ENCODE data around the gene RELA. TPM values are rescaled to one million over a fixed set of nuclear protein-coding genes. Genes with fewer than 3 reads are reported as not detected.

RELA gene
- total RNA-seq, 1 donor, result 39.5 TPM

DNA sequence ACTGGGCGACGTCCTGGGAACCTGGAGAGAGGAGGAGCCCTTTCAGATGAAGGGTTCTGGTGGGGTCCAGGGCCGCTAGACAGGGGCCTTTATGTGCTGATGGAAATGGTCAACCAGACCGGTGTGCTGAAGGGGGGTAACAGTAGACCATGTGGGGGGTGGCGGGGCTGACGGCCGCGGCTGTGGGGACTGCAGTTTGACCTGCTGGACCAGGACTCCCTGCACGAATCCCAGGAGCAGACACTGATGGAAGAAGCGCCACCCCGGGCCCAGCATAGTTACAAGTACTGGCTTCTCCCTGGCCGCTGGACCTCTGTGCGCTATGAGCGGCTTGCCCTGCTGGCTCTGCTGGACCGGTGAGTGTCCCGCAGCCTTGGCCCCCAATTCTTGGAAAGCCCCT is 40.7 kb downstream of the RELA start:
- no peak for TF ChIP-seq CTCF (IDR thresholded peaks at IDR 0.05; ENCODE audit: insufficient read depth, low read length)
- H3K4me3 ChIP-seq (ENCODE audit: low read depth, low read length), result no peak overlapping the region
- DNase-seq (ENCODE audit: low read depth), result no peak

DNA sequence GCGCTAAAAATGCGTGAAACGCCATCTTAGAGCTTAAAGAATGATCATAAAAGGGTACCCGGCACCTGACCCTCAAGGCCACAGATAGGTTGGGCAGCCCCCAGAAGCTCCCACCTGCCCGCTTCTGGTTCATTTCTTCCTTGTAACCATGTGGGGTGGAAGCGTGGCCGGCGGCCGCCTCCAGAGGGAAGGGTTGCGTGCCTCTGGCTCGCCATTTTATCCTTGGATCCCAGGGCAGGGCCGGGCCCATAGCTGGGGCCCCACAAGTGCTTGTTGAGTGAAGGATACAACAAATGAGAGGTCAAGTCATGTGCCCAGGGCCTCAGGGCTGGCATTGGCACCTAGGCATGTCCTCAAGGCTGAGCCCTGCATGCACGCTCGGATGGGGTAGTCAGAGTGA is 41.3 kb downstream of the RELA start:
- H3K4me3 ChIP-seq (ENCODE audit: low read depth, low read length), result no peak overlapping the region
- no peak for DNase-seq (ENCODE audit: low read depth)
- no peak for TF ChIP-seq CTCF (IDR thresholded peaks at IDR 0.05; ENCODE audit: insufficient read depth, low read length)

GRCh38 chr11:65620666-65621065 is 42.0 kb downstream of the RELA start:
- no peak overlapping the region for H3K4me3 ChIP-seq (ENCODE audit: low read depth, low read length)
- TF ChIP-seq CTCF (IDR thresholded peaks at IDR 0.05; ENCODE audit: insufficient read depth, low read length), result no peak
- no peak for DNase-seq (ENCODE audit: low read depth)

DNA sequence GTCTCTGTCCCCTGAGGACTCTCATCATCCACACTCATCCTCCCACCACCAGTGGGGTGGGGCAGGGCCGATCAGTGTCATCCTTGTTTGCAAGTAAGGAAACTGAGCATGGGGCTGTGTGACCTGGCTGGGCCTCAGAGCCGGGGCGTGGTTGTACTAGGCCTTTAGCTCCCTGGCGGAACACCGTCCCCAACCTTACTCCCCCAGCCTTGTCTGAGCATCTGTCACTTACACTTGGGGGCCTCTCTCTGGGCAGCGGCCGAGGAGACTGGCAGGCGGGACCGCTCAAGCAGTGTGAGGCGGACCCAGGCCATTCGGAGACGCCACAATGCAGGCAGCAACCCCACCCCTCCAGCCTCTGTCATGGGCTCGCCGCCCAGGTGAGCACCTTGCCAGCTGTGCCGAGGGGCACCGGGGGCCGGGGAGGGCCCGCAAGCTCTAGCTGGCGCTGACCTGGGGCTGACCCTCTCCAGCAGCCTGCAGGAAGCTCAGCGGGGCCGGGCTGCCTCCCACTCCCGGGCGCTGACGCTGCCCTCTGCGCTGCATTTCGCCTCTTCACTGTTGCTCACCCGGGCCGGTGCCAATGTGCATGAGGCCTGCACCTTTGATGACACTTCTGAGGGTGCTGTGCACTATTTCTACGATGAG is 43.3 kb downstream of the RELA start:
- no peak overlapping the region for H3K4me3 ChIP-seq (ENCODE audit: low read depth, low read length)
- DNase-seq (ENCODE audit: low read depth), result no peak
- TF ChIP-seq CTCF (IDR thresholded peaks at IDR 0.05; ENCODE audit: insufficient read depth, low read length), result no peak

- no peak overlapping the region for H3K4me3 ChIP-seq (ENCODE audit: low read depth, low read length)
- TF ChIP-seq CTCF (IDR thresholded peaks at IDR 0.05; ENCODE audit: insufficient read depth, low read length), result no peak
- no peak for DNase-seq (ENCODE audit: low read depth)
Measured at GRCh38 chr11:65618763-65619162, 44.0 kb downstream of the RELA start.

DNA sequence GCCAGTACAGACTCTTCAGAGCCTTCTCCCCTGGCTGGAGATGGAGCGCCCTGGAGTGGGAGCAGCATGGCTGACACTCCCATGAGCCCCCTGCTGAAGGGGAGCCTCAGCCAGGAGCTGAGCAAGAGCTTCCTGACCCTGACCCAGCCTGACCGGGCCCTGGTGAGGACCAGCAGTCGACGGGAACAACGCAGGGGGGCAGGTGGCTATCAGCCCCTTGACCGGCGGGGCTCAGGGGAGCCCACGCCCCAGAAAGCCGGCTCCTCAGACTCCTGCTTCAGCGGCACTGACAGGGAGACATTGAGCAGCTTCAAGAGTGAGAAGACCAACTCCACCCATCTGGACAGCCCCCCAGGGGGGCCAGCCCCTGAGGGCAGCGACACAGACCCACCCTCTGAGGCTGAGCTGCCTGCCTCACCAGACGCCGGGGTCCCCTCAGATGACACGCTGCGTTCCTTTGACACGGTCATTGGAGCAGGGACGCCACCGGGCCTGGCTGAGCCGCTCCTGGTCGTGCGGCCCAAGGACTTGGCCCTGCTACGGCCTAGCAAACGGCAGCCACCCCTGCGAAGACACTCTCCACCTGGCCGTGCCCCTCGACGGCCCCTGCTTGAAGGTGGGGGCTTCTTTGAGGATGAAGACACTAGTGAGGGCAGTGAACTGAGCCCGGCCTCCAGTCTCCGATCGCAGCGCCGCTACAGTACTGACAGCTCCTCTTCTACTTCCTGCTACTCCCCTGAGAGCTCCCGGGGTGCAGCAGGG is 44.5 kb downstream of the RELA start:
- no peak for DNase-seq (ENCODE audit: low read depth)
- no peak for TF ChIP-seq CTCF (IDR thresholded peaks at IDR 0.05; ENCODE audit: insufficient read depth, low read length)

More for the DNA sequence above, 44.5 kb downstream of the RELA start:
- no peak overlapping the region for H3K4me3 ChIP-seq (ENCODE audit: low read depth, low read length)
